NB4 (cell line): ENCODE measurements around the gene FLT4.
A peak's percentile ranks its signal among the peaks of the same experiment; 100 is the strongest.

Experiments
- DNase-seq: peaks from one replicate; pipeline ENCODE4 v3.0.0; 2010; ENCODE audit warnings: low read depth
- H3K4me3 ChIP-seq: one replicate; pipeline ENCODE4 v1.5.1; 2011; ENCODE audit warnings: mild to moderate bottlenecking, low read depth, low read length, moderate library complexity
- CTCF ChIP-seq: IDR thresholded peaks from one replicate; pipeline ENCODE4 v1.5.1; 2012; ENCODE audit warnings: low read depth, low read length
- MAX ChIP-seq: IDR thresholded peaks from 2 replicates; pipeline ENCODE4 v1.6.1; 2011; ENCODE audit warnings: low read depth, low read length
- MYC ChIP-seq: IDR thresholded peaks from 2 replicates; pipeline ENCODE4 v1.6.1; 2011; ENCODE audit warnings: low read depth, low read length
- POLR2A ChIP-seq: IDR thresholded peaks from 2 replicates; pipeline ENCODE4 v1.6.1; 2011; ENCODE audit warnings: mild to moderate bottlenecking; ENCODE audit not compliant: insufficient read length; ENCODE audit errors: extremely low read depth

Gene FLT4

GRCh38 chr5:180606215-180606785 lies 43.1 kb downstream of the FLT4 start:
- H3K4me3 ChIP-seq: no peak overlapping the region
- no peak for TF ChIP-seq MYC
- TF ChIP-seq POLR2A: no peak
- TF ChIP-seq MAX: no peak
- no peak for TF ChIP-seq CTCF
- no peak for DNase-seq

GRCh38 chr5:180605554-180606214 lies 43.7 kb downstream of the FLT4 start:
- peak; percentile 76 for DNase-seq
- no peak overlapping the region for H3K4me3 ChIP-seq
- TF ChIP-seq CTCF (peak; percentile 80), MYC (peak; percentile 56; the same call in 1 of the 2 replicates), MAX (no peak; the same call in 1 of the 2 replicates)

GRCh38 chr5:180604271-180604670 lies 45.1 kb downstream of the FLT4 start:
- DNase-seq: no peak
- no peak overlapping the region for H3K4me3 ChIP-seq
- TF ChIP-seq MAX: no peak
- TF ChIP-seq MYC: no peak
- TF ChIP-seq CTCF: no peak
- no peak for TF ChIP-seq POLR2A

- TF ChIP-seq POLR2A (no peak), CTCF (no peak), MAX (no peak), MYC (no peak)
- H3K4me3 ChIP-seq: no peak overlapping the region
- DNase-seq: no peak
These were observed 46.3 kb downstream of the FLT4 start for GRCh38 chr5:180603076-180603594.

GRCh38 chr5:180602481-180603075 lies 46.8 kb downstream of the FLT4 start:
- no peak for DNase-seq
- TF ChIP-seq MAX (no peak), POLR2A (no peak), CTCF (no peak), MYC (no peak)

More at GRCh38 chr5:180602481-180603075, 46.8 kb downstream of the FLT4 start:
- no peak overlapping the region for H3K4me3 ChIP-seq
